Nephron progenitor cell (in vitro differentiated cells): ENCODE measurements around the gene EEFSEC.

Source experiments
- DNase-seq: peaks from one replicate; pipeline ENCODE4 v3.0.0; 2021
- H3K27ac Mint-ChIP-seq: 2 replicates; pipeline ENCODE4 v1.8.0; 2021; ENCODE audit warnings: mild to moderate bottlenecking, moderate library complexity, mixed read lengths
- H3K27me3 Mint-ChIP-seq: 2 replicates; pipeline ENCODE4 v1.8.0; 2021; ENCODE audit warnings: mild to moderate bottlenecking, low read depth, mixed read lengths; ENCODE audit not compliant: poor library complexity
- H3K36me3 Mint-ChIP-seq: 2 replicates; pipeline ENCODE4 v1.8.0; 2021; ENCODE audit warnings: low read depth, mixed read lengths
- H3K4me1 Mint-ChIP-seq: 2 replicates; pipeline ENCODE4 v1.8.0; 2021; ENCODE audit warnings: mixed read lengths
- H3K4me3 Mint-ChIP-seq: 2 replicates; pipeline ENCODE4 v1.8.0; 2021; ENCODE audit warnings: mild to moderate bottlenecking, moderate library complexity, mixed read lengths
- H3K9me3 Mint-ChIP-seq: 2 replicates; pipeline ENCODE4 v1.8.0; 2021; ENCODE audit warnings: mild to moderate bottlenecking, moderate library complexity, mixed read lengths
- TF ChIP-seq, protein P1 (sequence below): fragments of 200-600 bp; sonication (generic); IDR thresholded peaks from 2 replicates; pipeline ENCODE4 v1.5.0; 2021; ENCODE audit warnings: antibody characterized with exemption

Gene EEFSEC

GRCh38 chr3:128416578-128417211 lies 263.4 kb downstream of the EEFSEC start:
- H3K4me3 Mint-ChIP-seq: no peak overlapping the region
- DNase-seq: no peak
- TF ChIP-seq, protein P1, sequence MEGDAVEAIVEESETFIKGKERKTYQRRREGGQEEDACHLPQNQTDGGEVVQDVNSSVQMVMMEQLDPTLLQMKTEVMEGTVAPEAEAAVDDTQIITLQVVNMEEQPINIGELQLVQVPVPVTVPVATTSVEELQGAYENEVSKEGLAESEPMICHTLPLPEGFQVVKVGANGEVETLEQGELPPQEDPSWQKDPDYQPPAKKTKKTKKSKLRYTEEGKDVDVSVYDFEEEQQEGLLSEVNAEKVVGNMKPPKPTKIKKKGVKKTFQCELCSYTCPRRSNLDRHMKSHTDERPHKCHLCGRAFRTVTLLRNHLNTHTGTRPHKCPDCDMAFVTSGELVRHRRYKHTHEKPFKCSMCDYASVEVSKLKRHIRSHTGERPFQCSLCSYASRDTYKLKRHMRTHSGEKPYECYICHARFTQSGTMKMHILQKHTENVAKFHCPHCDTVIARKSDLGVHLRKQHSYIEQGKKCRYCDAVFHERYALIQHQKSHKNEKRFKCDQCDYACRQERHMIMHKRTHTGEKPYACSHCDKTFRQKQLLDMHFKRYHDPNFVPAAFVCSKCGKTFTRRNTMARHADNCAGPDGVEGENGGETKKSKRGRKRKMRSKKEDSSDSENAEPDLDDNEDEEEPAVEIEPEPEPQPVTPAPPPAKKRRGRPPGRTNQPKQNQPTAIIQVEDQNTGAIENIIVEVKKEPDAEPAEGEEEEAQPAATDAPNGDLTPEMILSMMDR: no peak
- H3K36me3 Mint-ChIP-seq: peaks cover 9% of the 10 kb centered on the region
- peaks cover 9% of the 10 kb centered on the region for H3K9me3 Mint-ChIP-seq
- no peak overlapping the region for H3K27ac Mint-ChIP-seq
- H3K4me1 Mint-ChIP-seq: peaks cover 63% of the 10 kb centered on the region
- peaks cover 21% of the 10 kb centered on the region for H3K27me3 Mint-ChIP-seq

DNA sequence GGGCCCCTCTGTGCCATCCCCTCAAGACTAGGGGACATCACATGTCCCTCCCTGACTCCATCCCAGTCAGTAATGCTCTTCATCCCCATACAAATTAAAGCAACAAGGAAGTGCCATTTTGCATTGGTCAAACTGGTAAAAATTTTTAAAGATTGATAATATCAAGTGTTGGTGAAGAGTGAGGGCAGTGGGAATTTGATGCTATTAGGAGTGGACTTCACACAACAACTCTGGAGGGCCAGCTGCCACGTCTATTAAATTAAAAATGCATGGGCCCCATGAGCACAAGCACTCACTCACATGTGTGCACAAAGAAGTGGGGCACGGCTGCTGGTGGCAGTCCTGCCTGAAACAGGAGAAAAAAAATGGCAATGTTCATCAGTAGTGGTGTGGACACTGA lies 265.6 kb downstream of the EEFSEC start:
- Mint-ChIP-seq H3K36me3 (peaks cover 9% of the 10 kb centered on the region), H3K27me3 (peaks cover 21% of the 10 kb centered on the region), H3K4me3 (no peak overlapping the region), H3K4me1 (peaks cover 51% of the 10 kb centered on the region), H3K27ac (no peak overlapping the region), H3K9me3 (peaks cover 9% of the 10 kb centered on the region)
- DNase-seq: no peak
- TF ChIP-seq, protein P1: no peak

- H3K4me1 Mint-ChIP-seq: peaks cover 50% of the 10 kb centered on the region
- peaks cover 9% of the 10 kb centered on the region for H3K9me3 Mint-ChIP-seq
- H3K27me3 Mint-ChIP-seq: peaks cover 25% of the 10 kb centered on the region
- H3K27ac Mint-ChIP-seq: no peak overlapping the region
- no peak overlapping the region for H3K4me3 Mint-ChIP-seq
- DNase-seq: no peak
- TF ChIP-seq, protein P1: no peak
- peaks cover 9% of the 10 kb centered on the region for H3K36me3 Mint-ChIP-seq
Measured at GRCh38 chr3:128419311-128419710, 266.0 kb downstream of the EEFSEC start.

- H3K27me3 Mint-ChIP-seq: peaks cover 32% of the 10 kb centered on the region
- no peak for DNase-seq
Measured at GRCh38 chr3:128420289-128420688, 267.0 kb downstream of the EEFSEC start.

DNA sequence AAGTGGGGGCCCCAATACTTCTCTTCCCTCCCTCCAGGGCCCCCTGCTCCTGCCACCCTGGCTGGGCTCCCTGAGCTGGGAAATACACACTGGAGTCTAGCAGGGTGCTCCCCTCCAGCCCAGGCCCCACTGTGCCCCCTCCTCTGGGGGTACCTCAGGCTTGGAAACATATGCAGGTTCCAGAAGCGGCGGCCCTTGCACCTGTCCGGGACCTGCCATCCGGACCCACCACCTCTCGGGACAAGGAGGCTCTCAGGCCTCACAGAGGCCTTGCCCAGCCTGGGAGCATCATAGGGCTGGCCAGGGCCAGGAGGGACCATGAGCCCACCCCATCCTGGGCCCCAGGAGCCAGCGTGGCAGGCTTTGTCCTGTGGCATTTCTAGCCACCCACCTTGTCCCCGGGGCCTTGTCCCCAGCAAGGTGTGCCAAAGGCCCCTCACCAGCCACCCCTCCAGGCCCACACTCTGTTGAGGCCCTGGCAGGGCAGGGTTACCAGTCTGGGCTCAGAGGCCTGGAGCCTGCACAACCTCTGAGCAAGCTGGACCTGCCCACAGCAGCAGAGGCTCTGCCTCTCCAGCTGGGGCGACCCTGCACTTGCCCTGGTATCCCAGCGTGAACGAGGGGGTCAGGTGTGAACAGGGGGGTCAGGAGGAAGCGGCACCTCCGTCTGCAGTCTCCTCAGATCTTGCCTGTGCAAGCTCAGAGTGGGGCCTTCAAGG lies 267.6 kb downstream of the EEFSEC start:
- H3K9me3 Mint-ChIP-seq: peaks cover 9% of the 10 kb centered on the region
- no peak overlapping the region for H3K27ac Mint-ChIP-seq
- TF ChIP-seq, protein P1: no peak
- H3K36me3 Mint-ChIP-seq: peaks cover 9% of the 10 kb centered on the region
- peaks cover 37% of the 10 kb centered on the region for H3K27me3 Mint-ChIP-seq
- DNase-seq: no peak
- H3K4me1 Mint-ChIP-seq: peaks cover 57% of the 10 kb centered on the region
- no peak overlapping the region for H3K4me3 Mint-ChIP-seq

More at GRCh38 chr3:128420289-128420688, 267.0 kb downstream of the EEFSEC start:
- H3K4me1 Mint-ChIP-seq: peaks cover 55% of the 10 kb centered on the region
- peaks cover 9% of the 10 kb centered on the region for H3K36me3 Mint-ChIP-seq
- H3K27ac Mint-ChIP-seq: no peak overlapping the region
- TF ChIP-seq, protein P1: no peak
- H3K4me3 Mint-ChIP-seq: no peak overlapping the region
- H3K9me3 Mint-ChIP-seq: peaks cover 9% of the 10 kb centered on the region
